Astrocyte (in vitro differentiated cells and primary cell): ENCODE data around the gene LRMDA. TPM values are rescaled to one million over a fixed set of nuclear protein-coding genes. Genes with fewer than 3 reads are reported as not detected.

Experiments used
- DNase-seq: peaks from one replicate; pipeline ENCODE4 v3.0.0-alpha.2; 2010; ENCODE audit warnings: low read depth
- FAIRE-seq: peaks from 2 replicates; lab custom pipeline; 2011; peaks lifted over from hg19 to GRCh38; lab: Jason Lieb, UNC
- H2AFZ ChIP-seq: 2 replicates; pipeline ENCODE4 v1.6.0; 2012; ENCODE audit warnings: low read depth, low read length, inconsistent platforms
- H3K27ac ChIP-seq: 2 replicates; pipeline ENCODE4 v1.5.1; 2011; ENCODE audit warnings: low read depth, low read length, inconsistent platforms
- H3K27me3 ChIP-seq: 2 replicates; pipeline ENCODE4 v1.6.0; 2011; ENCODE audit warnings: low read length, inconsistent platforms; ENCODE audit not compliant: insufficient read depth
- H3K36me3 ChIP-seq: 2 replicates; pipeline ENCODE4 v1.5.1; 2011; ENCODE audit warnings: low read length, inconsistent platforms; ENCODE audit not compliant: insufficient read depth
- H3K4me1 ChIP-seq: 2 replicates; pipeline ENCODE4 v1.5.1; 2011; ENCODE audit warnings: low read length, inconsistent platforms; ENCODE audit not compliant: insufficient read depth
- H3K4me2 ChIP-seq: 2 replicates; pipeline ENCODE4 v1.6.0; 2012; ENCODE audit warnings: low read length, inconsistent platforms
- H3K4me3 ChIP-seq: 2 replicates; pipeline ENCODE4 v1.5.1; 2011; ENCODE audit warnings: low read depth, mild to moderate bottlenecking, low read length, inconsistent platforms; ENCODE audit not compliant: insufficient read depth
- H3K79me2 ChIP-seq: 2 replicates; pipeline ENCODE4 v1.6.0; 2012; ENCODE audit warnings: mild to moderate bottlenecking, low read length, inconsistent platforms; ENCODE audit not compliant: insufficient read depth
- H3K9ac ChIP-seq: 2 replicates; pipeline ENCODE4 v1.6.0; 2012; ENCODE audit warnings: mild to moderate bottlenecking, low read length, inconsistent platforms
- H3K9me3 ChIP-seq: 2 replicates; pipeline ENCODE4 v1.5.1; 2012; ENCODE audit warnings: low read depth, mild to moderate bottlenecking, low read length, inconsistent platforms; ENCODE audit not compliant: insufficient read depth
- H4K20me1 ChIP-seq: 2 replicates; pipeline ENCODE4 v1.6.0; 2012; ENCODE audit warnings: low read length, inconsistent platforms; ENCODE audit not compliant: insufficient read depth
- H3K27ac Mint-ChIP-seq: one replicate; pipeline ENCODE4 v1.8.0; 2021; ENCODE audit warnings: mild to moderate bottlenecking, mixed read lengths; ENCODE audit not compliant: unreplicated experiment
- H3K27me3 Mint-ChIP-seq: one replicate; pipeline ENCODE4 v1.8.0; 2021; ENCODE audit warnings: low read depth, mixed read lengths; ENCODE audit not compliant: unreplicated experiment
- H3K36me3 Mint-ChIP-seq: one replicate; pipeline ENCODE4 v1.8.0; 2021; ENCODE audit warnings: low read depth, mixed read lengths; ENCODE audit not compliant: unreplicated experiment
- H3K4me1 Mint-ChIP-seq: one replicate; pipeline ENCODE4 v1.8.0; 2021; ENCODE audit warnings: low read depth, mixed read lengths; ENCODE audit not compliant: unreplicated experiment
- H3K4me3 Mint-ChIP-seq: one replicate; pipeline ENCODE4 v1.8.0; 2021; ENCODE audit warnings: mild to moderate bottlenecking, moderate library complexity, mixed read lengths; ENCODE audit not compliant: unreplicated experiment
- H3K9me3 Mint-ChIP-seq: one replicate; pipeline ENCODE4 v1.8.0; 2021; ENCODE audit warnings: mild to moderate bottlenecking, mixed read lengths; ENCODE audit not compliant: unreplicated experiment
- EZH2 ChIP-seq: IDR thresholded peaks from 2 replicates; pipeline ENCODE4 v1.6.1; 2012; ENCODE audit warnings: mild to moderate bottlenecking, low read length, inconsistent platforms; ENCODE audit not compliant: insufficient read depth
- total RNA-seq: library from RNA; stranded (reverse); gene quantifications from 2 replicates; pipeline ENCODE4 v1.2.1, GENCODE V29; 2021
- TF ChIP-seq, protein P1 (sequence below): IDR thresholded peaks from 2 replicates; pipeline ENCODE4 v1.5.1; 2011; ENCODE audit warnings: low read depth, mild to moderate bottlenecking, inconsistent platforms, low read length, moderate library complexity; ENCODE audit not compliant: insufficient read depth

The LRMDA gene
- total RNA-seq, 1 donor from 2014 or later, result 2.7 TPM

DNA sequence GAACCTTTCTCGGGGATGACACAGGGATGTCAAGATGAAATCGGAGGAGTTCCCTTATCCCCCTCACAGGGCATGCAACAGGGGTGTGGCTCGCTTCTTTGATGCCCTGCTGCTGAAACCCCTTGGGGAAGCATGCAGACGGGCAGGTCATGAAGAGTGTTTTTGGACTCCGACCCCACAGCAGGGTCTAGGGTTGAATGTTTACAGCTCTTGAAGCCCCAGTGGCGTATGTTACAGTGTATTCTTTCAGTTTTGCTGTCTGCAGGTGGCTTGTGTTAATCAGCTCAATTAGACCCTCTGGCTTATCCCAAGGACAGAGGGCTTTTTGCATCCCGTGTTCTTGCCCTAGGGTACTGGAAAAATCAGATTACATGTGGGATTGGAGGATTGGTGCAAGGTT, 446.5 kb downstream of the LRMDA start:
- no peak overlapping the region for H3K4me3 Mint-ChIP-seq
- Histone ChIP-seq H3K4me2 (no peak overlapping the region), H3K4me3 (no peak overlapping the region), H2AFZ (no peak overlapping the region), H3K27me3 (peaks cover 2% of the 10 kb centered on the region), H3K9ac (no peak overlapping the region), H3K9me3 (no peaks in the 10 kb centered on the region), H3K79me2 (no peaks in the 10 kb centered on the region), H3K27ac (no peak overlapping the region), H4K20me1 (no peaks in the 10 kb centered on the region), H3K4me1 (no peaks in the 10 kb centered on the region), H3K36me3 (no peaks in the 10 kb centered on the region)
- DNase-seq (no peak), FAIRE-seq (no peak)
- H3K36me3 Mint-ChIP-seq, result no peaks in the 10 kb centered on the region
- H3K9me3 Mint-ChIP-seq, result peaks cover 9% of the 10 kb centered on the region
- no peak overlapping the region for H3K27ac Mint-ChIP-seq
- TF ChIP-seq, protein P1, sequence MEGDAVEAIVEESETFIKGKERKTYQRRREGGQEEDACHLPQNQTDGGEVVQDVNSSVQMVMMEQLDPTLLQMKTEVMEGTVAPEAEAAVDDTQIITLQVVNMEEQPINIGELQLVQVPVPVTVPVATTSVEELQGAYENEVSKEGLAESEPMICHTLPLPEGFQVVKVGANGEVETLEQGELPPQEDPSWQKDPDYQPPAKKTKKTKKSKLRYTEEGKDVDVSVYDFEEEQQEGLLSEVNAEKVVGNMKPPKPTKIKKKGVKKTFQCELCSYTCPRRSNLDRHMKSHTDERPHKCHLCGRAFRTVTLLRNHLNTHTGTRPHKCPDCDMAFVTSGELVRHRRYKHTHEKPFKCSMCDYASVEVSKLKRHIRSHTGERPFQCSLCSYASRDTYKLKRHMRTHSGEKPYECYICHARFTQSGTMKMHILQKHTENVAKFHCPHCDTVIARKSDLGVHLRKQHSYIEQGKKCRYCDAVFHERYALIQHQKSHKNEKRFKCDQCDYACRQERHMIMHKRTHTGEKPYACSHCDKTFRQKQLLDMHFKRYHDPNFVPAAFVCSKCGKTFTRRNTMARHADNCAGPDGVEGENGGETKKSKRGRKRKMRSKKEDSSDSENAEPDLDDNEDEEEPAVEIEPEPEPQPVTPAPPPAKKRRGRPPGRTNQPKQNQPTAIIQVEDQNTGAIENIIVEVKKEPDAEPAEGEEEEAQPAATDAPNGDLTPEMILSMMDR, result no peak
- no peak for TF ChIP-seq EZH2
- no peaks in the 10 kb centered on the region for H3K4me1 Mint-ChIP-seq
- peaks cover 22% of the 10 kb centered on the region for H3K27me3 Mint-ChIP-seq

DNA sequence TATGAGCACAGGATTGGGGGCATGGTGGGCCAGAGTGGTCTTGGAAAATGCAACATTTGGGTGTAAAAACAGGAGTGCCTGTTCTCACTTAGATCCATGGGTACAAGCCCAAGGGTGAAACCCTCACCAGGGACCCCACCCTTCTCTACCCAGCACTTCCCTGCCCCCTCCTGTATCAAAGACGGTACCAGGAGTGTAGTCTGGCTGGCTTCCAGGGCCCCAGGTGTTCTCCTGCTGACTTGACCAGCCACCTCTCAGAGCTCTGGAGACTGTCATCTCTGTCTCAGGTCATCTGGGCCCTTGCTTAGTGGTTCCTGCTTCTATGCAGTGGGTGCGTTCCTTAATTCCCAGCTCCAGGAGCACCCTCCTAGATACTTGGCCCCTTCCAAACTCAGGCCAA, 447.2 kb downstream of the LRMDA start:
- no peaks in the 10 kb centered on the region for H3K9me3 ChIP-seq
- TF ChIP-seq, protein P1, result no peak
- TF ChIP-seq EZH2, result no peak
- H3K4me3 ChIP-seq, result no peak overlapping the region
- no peaks in the 10 kb centered on the region for H3K4me1 ChIP-seq
- FAIRE-seq, result no peak
- H2AFZ ChIP-seq, result no peak overlapping the region
- H3K27me3 ChIP-seq, result peaks cover 2% of the 10 kb centered on the region
- H3K9ac ChIP-seq, result no peak overlapping the region
- H3K4me2 ChIP-seq, result no peak overlapping the region
- no peak for DNase-seq
- no peaks in the 10 kb centered on the region for H4K20me1 ChIP-seq
- no peaks in the 10 kb centered on the region for H3K36me3 ChIP-seq
- H3K36me3 Mint-ChIP-seq, result no peaks in the 10 kb centered on the region
- H3K9me3 Mint-ChIP-seq, result peaks cover 9% of the 10 kb centered on the region
- peaks cover 22% of the 10 kb centered on the region for H3K27me3 Mint-ChIP-seq
- H3K27ac Mint-ChIP-seq, result no peak overlapping the region
- no peaks in the 10 kb centered on the region for H3K4me1 Mint-ChIP-seq
- no peaks in the 10 kb centered on the region for H3K79me2 ChIP-seq
- H3K4me3 Mint-ChIP-seq, result no peak overlapping the region
- no peak overlapping the region for H3K27ac ChIP-seq

DNA sequence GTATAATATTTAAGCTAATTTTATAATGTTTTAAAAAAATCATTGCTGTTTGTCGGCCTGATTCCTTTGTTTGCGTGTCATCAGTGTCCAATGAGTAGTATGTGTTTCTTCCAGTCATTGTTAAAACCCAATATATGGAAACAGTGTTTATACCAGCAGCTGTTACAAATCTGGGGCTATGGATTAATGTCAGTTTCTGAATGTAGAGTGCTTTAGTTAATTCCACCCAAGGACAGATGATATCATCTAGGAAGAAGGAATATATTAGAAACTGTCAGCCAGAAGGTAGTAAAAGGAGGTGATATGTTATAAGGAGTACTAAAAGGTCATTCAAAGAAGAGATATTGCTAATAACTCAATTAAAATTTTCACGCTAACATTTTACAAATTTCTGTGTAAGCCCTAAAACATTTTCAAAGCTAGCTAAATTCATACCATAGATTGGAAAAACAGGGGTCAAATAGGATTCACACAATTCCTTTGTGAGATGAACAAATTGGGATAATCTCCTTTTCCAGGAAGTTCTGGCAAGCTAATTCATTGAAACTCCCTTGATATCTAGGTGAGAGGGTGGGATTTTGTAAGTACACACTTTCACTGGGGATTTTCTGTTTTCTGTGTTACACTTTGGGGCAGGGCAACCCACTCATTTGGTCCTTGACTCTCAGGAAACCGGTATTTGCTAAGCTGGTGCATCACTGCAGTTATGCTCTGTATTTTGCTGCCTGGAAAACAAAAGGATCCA, 448.8 kb downstream of the LRMDA start:
- Mint-ChIP-seq H3K4me3 (no peak overlapping the region), H3K27me3 (peaks cover 18% of the 10 kb centered on the region), H3K9me3 (peaks cover 9% of the 10 kb centered on the region), H3K4me1 (no peaks in the 10 kb centered on the region), H3K36me3 (no peaks in the 10 kb centered on the region), H3K27ac (no peak overlapping the region)
- Histone ChIP-seq H3K27ac (no peak overlapping the region), H3K9me3 (no peaks in the 10 kb centered on the region), H3K4me1 (no peaks in the 10 kb centered on the region), H3K27me3 (peaks cover 2% of the 10 kb centered on the region), H3K36me3 (no peaks in the 10 kb centered on the region), H2AFZ (no peak overlapping the region), H3K9ac (no peak overlapping the region), H4K20me1 (no peaks in the 10 kb centered on the region), H3K4me2 (no peak overlapping the region), H3K4me3 (no peak overlapping the region), H3K79me2 (no peaks in the 10 kb centered on the region)
- DNase-seq (no peak), FAIRE-seq (no peak)
- TF ChIP-seq EZH2, result no peak
- TF ChIP-seq, protein P1, result no peak
